Esophagus muscularis mucosa (tissue), 4 donors: ENCODE data around the gene ENPP3. TPM values are rescaled to one million over a fixed set of nuclear protein-coding genes. Genes with fewer than 3 reads are reported as not detected.

Experiments used
- DNase-seq: peaks from one replicate; pipeline ENCODE4 v3.0.0-alpha.2; 2017; ENCODE audit errors: extremely low spot score
- H3K27ac ChIP-seq, 4 donors: fragments of 200-600 bp; sonication (generic); replicated peaks in 1 of 4; 1 replicate in 3 of 4; 2 replicates in 1 of 4; pipeline ENCODE4 v1.5.1; 2016 to 2019; ENCODE audit warnings: mild to moderate bottlenecking in 1 of 4
- H3K27me3 ChIP-seq, 4 donors: fragments of 200-600 bp; sonication (generic); one replicate each; pipeline versions ENCODE4 v1.5.1 to v1.6.0; 2016 to 2019
- H3K36me3 ChIP-seq, 4 donors: fragments of 200-600 bp; sonication (generic); one replicate each; pipeline ENCODE4 v1.5.1; 2016 to 2019
- H3K4me1 ChIP-seq, 4 donors: fragments of 200-600 bp; sonication (generic); one replicate each; pipeline ENCODE4 v1.5.1; 2016 to 2019
- H3K4me3 ChIP-seq, 4 donors: fragments of 200-600 bp; sonication (generic); 1 replicate in 2 of 4; 2 replicates in 2 of 4; pipeline ENCODE4 v1.5.1; 2016 to 2019; ENCODE audit warnings: mild to moderate bottlenecking in 4 of 4, moderate library complexity in 1 of 4
- H3K9me3 ChIP-seq, 4 donors: fragments of 200-600 bp; sonication (generic); 1 replicate in 3 of 4; 2 replicates in 1 of 4; pipeline ENCODE4 v1.5.1; 2016 to 2019
- EP300 ChIP-seq: sonication (generic); formaldehyde crosslinking; IDR thresholded peaks from one replicate; pipeline ENCODE4 v1.6.1; 2017; ENCODE audit warnings: antibody characterized with exemption
- POLR2A ChIP-seq: fragments of 450-650 bp; IDR thresholded peaks from one replicate; pipeline ENCODE4 v1.6.1; 2017; ENCODE audit warnings: antibody characterized with exemption, moderate library complexity, mild to moderate bottlenecking, low read depth
- POLR2AphosphoS5 ChIP-seq, 2 donors: sonication (generic); formaldehyde crosslinking; IDR thresholded peaks; one replicate each; pipeline ENCODE4 v1.6.1; 2017; ENCODE audit warnings: antibody characterized with exemption in 2 of 2
- WGBS: methylation state at CpG from one replicate; pipeline ENCODE4 v1.1.5; 2018; 5-methylcytosine and 5-hydroxymethylcytosine counted together
- intact Hi-C: fragments of 100-400 bp; cut with DNase I; formaldehyde crosslinking; loops from one replicate; pipeline ENCODE4 v1.15.1; 2023
- total RNA-seq, 4 donors: library from RNA; depleted of rRNA; stranded (reverse); fragments of >200 nt; gene quantifications; one replicate each; pipeline versions ENCODE4 v1.1.0 to v1.2.1, GENCODE V29; 2016
- TF ChIP-seq, protein P1 (sequence below), 3 experiments: fragments of 200-600 bp in 2 of 3; fragments of 450-650 bp in 1 of 3; sonication (generic) in 2 of 3; IDR thresholded peaks; one replicate each; pipeline ENCODE4 v1.5.1; 2017 to 2019; ENCODE audit warnings: antibody characterized with exemption in 3 of 3, mild to moderate bottlenecking in 2 of 3, moderate library complexity in 1 of 3

The ENPP3 gene
- total RNA-seq, 4 donors from 2014 or later = 0.42 to 0.78 (median 0.59) TPM

DNA sequence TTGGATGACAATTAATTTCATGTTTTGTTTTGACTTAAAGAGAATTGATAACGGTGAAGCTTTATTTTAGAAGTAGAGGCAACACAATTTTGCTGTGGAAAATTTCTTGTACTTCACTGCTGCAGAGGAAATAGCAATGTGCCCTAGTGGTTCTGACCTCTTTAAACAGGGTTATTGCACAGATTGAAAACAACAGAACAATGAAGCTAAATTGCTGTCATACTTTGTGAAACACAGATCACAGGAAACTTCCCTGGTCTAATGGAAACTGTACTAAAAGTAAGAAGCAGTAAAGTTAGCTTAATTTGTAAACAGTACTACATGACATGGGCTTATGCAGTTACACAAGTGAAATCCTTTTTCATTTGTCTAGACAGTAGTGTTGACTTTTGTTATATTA, 32.8 kb downstream of the ENPP3 start:
- Histone ChIP-seq H3K27ac (no peak overlapping the region), H3K27me3 (no peaks in the 10 kb centered on the region), H3K9me3 (no peaks in the 10 kb centered on the region), H3K4me3 (no peak overlapping the region), H3K36me3 (no peaks in the 10 kb centered on the region), H3K4me1 (no peaks in the 10 kb centered on the region)
- intact Hi-C loops = no loop called here
- 59% methylated on average over 1 of the region's 1 CpG for WGBS
- TF ChIP-seq POLR2A = no peak
- no peak for DNase-seq

DNA sequence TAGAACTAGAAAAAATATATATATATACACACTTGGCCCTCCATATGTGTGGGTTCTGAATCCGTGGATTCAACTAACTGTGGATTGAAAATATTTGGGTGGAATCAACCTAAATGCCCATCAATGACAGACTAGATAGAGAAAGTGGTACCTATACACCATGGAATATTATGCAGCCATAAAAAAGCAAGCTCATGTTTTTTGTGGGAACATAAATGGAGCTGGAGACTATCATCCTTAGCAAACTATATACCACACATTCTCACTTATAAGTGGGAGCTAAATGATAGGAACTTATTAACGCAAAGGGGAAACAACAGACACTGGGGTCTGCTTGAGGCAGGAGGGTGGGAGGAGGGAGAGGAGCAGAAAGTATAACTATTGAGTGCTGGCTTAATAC, 36.1 kb downstream of the ENPP3 start:
- H3K27me3 ChIP-seq = no peaks in the 10 kb centered on the region
- no peaks in the 10 kb centered on the region for H3K4me1 ChIP-seq
- no peak for DNase-seq
- intact Hi-C loops = no loop called here
- H3K4me3 ChIP-seq = no peak overlapping the region
- no peak for TF ChIP-seq POLR2AphosphoS5 (IDR thresholded peaks at IDR 0.05)
- TF ChIP-seq, protein P1, sequence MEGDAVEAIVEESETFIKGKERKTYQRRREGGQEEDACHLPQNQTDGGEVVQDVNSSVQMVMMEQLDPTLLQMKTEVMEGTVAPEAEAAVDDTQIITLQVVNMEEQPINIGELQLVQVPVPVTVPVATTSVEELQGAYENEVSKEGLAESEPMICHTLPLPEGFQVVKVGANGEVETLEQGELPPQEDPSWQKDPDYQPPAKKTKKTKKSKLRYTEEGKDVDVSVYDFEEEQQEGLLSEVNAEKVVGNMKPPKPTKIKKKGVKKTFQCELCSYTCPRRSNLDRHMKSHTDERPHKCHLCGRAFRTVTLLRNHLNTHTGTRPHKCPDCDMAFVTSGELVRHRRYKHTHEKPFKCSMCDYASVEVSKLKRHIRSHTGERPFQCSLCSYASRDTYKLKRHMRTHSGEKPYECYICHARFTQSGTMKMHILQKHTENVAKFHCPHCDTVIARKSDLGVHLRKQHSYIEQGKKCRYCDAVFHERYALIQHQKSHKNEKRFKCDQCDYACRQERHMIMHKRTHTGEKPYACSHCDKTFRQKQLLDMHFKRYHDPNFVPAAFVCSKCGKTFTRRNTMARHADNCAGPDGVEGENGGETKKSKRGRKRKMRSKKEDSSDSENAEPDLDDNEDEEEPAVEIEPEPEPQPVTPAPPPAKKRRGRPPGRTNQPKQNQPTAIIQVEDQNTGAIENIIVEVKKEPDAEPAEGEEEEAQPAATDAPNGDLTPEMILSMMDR (IDR thresholded peaks at IDR 0.05) = no peak
- TF ChIP-seq POLR2A = no peak
- no peak for TF ChIP-seq EP300
- no peaks in the 10 kb centered on the region for H3K9me3 ChIP-seq
- H3K36me3 ChIP-seq = no peaks in the 10 kb centered on the region
- WGBS = 98% methylated on average over 2 of the region's 2 CpGs
- no peak overlapping the region for H3K27ac ChIP-seq

DNA sequence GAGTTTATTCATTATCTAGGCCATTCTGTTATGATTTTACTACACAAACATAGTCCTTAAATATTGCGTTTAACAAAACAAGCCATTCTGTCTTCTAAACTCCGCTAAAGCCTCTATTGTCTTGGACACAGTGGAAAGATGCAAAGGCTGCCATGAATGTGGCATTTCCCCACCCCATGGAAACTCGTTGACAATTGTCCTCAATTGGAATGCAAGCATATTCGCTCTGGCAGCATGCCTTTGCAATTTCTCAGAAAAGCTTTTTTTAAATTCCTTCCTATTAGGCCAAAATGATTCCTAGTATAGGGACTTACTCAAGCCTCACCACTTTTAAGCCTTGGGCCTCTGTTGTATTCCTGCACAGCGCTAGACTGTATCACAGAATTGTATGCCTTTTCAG, 41.3 kb downstream of the ENPP3 start:
- DNase-seq = no peak
- Histone ChIP-seq H3K9me3 (no peaks in the 10 kb centered on the region), H3K4me3 (no peak overlapping the region), H3K27ac (no peak overlapping the region), H3K4me1 (no peaks in the 10 kb centered on the region), H3K36me3 (no peaks in the 10 kb centered on the region), H3K27me3 (no peaks in the 10 kb centered on the region)
- TF ChIP-seq POLR2A (no peak), POLR2AphosphoS5 (IDR thresholded peaks at IDR 0.05) (no peak), EP300 (no peak)
- TF ChIP-seq, protein P1 (IDR thresholded peaks at IDR 0.05) = no peak
- 88% methylated on average over 5 of the region's 5 CpGs for WGBS
- intact Hi-C loops = no loop called here

DNA sequence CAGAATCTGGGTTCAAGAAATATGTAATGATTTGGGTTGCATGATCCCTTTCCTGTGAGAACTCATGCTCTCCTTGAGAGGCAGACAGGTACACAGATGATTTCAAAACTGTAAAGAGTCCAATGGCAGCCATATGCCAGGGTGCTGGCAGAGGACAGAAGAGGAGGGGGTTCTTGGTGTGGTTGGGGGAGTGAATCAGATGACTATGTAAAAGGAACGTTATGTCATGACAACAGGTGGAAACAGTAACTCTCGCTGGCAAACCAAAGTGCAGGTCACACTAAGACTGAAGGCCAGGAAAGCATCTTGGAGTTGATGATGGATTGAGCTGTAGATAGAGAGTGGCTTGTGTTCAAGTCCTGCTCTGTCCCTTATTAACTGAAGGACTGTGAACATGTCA, 43.8 kb downstream of the ENPP3 start:
- H3K9me3 ChIP-seq = no peaks in the 10 kb centered on the region
- H3K27me3 ChIP-seq = no peaks in the 10 kb centered on the region
- H3K36me3 ChIP-seq = no peaks in the 10 kb centered on the region
- H3K4me1 ChIP-seq = no peaks in the 10 kb centered on the region
- WGBS = 88% methylated on average over 2 of the region's 2 CpGs
- TF ChIP-seq POLR2A (no peak), POLR2AphosphoS5 (IDR thresholded peaks at IDR 0.05) (no peak)
- H3K27ac ChIP-seq = no peak overlapping the region
- no peak overlapping the region for H3K4me3 ChIP-seq
- intact Hi-C loops = no loop called here
- no peak for DNase-seq

DNA sequence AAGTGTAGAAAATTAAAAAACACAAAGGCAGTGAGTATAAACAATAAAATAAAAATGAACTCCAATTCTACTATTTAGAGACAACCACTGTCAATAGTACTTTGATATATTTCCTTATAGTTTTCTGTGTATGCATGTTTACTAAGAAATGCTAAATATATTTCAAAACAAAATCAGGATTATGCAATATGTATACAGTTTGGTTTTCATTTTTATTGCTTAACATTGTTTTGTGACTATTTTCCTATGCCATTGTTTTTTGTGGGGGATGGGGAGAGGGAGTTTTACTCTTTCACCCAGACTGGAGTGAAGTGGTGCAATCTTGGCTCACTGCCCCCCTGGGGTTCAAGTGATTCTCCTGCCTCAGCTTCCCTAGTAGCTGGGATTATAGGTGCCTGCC, 44.5 kb downstream of the ENPP3 start:
- H3K27me3 ChIP-seq = no peaks in the 10 kb centered on the region
- TF ChIP-seq, protein P1 (IDR thresholded peaks at IDR 0.05) = no peak
- TF ChIP-seq EP300 = no peak
- TF ChIP-seq POLR2A = no peak
- TF ChIP-seq POLR2AphosphoS5 (IDR thresholded peaks at IDR 0.05) = no peak
- H3K9me3 ChIP-seq = no peaks in the 10 kb centered on the region
- no peaks in the 10 kb centered on the region for H3K36me3 ChIP-seq
- no peak overlapping the region for H3K4me3 ChIP-seq
- no peaks in the 10 kb centered on the region for H3K4me1 ChIP-seq
- no peak overlapping the region for H3K27ac ChIP-seq
- no peak for DNase-seq
- intact Hi-C loops = no loop called here

DNA sequence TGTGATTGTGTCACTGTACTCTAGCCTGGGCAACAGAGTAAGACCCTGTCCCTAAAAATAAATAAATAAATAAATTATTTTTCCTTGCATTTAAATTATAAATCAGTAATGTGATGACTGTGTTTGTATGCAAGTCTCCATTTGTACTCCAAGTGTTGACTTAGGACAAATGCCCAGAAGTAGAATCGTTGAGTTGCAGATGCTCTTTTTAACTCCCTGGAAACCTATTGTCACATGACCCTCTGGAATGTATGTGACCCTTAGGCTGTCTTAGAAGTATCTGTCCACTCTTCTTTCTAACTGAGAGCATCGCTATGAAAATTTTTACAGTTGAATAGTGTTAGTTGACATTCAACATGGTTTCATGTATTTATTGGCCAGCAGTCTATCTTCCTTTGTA, 45.3 kb downstream of the ENPP3 start:
- Histone ChIP-seq H3K36me3 (no peaks in the 10 kb centered on the region), H3K4me1 (no peaks in the 10 kb centered on the region), H3K27ac (no peak overlapping the region), H3K27me3 (no peaks in the 10 kb centered on the region), H3K9me3 (no peaks in the 10 kb centered on the region), H3K4me3 (no peak overlapping the region)
- no peak for TF ChIP-seq POLR2A
- no peak for TF ChIP-seq EP300
- no peak for TF ChIP-seq POLR2AphosphoS5 (IDR thresholded peaks at IDR 0.05)
- TF ChIP-seq, protein P1 (IDR thresholded peaks at IDR 0.05) = no peak
- 67% methylated on average over 2 of the region's 2 CpGs for WGBS
- no peak for DNase-seq
- intact Hi-C loops = no loop called here
